ENCODE results near the gene PNLIPRP1. TPM values are rescaled to one million over a fixed set of nuclear protein-coding genes. Genes with fewer than 3 reads are reported as not detected.

The PNLIPRP1 gene
- total RNA-seq, 1 donor from 2014 or later = not detected

DNA sequence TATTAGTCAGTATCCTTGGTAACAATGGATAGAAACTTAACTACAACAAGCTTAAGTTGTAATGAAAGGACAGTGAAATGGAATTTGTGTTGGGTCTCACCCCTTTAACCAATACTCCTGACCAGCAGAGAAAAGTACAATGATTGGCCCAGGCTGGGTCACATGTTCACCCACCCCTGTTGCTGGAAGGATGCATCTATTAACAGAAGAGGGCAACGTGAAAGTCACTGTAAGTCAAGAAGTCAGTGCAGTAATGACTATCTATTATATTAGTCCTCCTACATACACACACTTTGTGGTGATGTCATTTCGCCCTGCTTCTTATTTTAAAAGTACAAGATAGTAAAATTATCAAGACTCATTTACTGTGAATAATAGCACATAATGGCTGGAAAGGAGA is 46.2 kb downstream of the PNLIPRP1 start:
- peaks cover 2% of the 10 kb centered on the region for H3K36me3 Mint-ChIP-seq (ENCODE audit: low read depth)
- DNase-seq (ENCODE audit: low spot score) = no peak
- H3K27me3 Mint-ChIP-seq (ENCODE audit: low read depth) = peaks cover 15% of the 10 kb centered on the region
- TF ChIP-seq, protein P1, sequence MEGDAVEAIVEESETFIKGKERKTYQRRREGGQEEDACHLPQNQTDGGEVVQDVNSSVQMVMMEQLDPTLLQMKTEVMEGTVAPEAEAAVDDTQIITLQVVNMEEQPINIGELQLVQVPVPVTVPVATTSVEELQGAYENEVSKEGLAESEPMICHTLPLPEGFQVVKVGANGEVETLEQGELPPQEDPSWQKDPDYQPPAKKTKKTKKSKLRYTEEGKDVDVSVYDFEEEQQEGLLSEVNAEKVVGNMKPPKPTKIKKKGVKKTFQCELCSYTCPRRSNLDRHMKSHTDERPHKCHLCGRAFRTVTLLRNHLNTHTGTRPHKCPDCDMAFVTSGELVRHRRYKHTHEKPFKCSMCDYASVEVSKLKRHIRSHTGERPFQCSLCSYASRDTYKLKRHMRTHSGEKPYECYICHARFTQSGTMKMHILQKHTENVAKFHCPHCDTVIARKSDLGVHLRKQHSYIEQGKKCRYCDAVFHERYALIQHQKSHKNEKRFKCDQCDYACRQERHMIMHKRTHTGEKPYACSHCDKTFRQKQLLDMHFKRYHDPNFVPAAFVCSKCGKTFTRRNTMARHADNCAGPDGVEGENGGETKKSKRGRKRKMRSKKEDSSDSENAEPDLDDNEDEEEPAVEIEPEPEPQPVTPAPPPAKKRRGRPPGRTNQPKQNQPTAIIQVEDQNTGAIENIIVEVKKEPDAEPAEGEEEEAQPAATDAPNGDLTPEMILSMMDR (IDR thresholded peaks at IDR 0.05) = no peak
- H3K9me3 Mint-ChIP-seq (ENCODE audit: low read depth) = peaks cover 10% of the 10 kb centered on the region
- H3K27ac Mint-ChIP-seq (ENCODE audit: unreplicated experiment) = no peak overlapping the region
- no peaks in the 10 kb centered on the region for H3K4me1 Mint-ChIP-seq (ENCODE audit: low read depth)
- H3K4me3 Mint-ChIP-seq (ENCODE audit: unreplicated experiment) = no peak overlapping the region

DNA sequence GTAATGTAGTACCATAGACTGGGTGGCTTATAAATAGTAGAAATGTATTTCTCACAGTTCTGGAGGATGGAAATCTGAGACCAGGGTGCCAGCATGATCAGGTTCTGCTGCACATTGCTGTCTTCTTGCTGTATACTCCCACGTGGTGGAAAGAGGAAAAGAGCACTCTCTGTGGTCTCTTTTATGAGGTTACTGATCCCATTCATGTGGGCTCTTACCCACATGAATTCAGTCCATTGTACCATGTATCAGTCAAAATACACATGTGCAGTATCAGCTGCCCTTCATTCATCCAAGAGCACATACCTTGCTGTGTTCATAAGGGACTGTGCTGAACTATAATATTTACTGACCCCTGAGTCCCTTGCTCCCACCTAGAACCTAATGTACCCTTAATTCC is 47.1 kb downstream of the PNLIPRP1 start:
- H3K36me3 Mint-ChIP-seq (ENCODE audit: low read depth) = peaks cover 2% of the 10 kb centered on the region
- peaks cover 2% of the 10 kb centered on the region for H3K4me1 Mint-ChIP-seq (ENCODE audit: low read depth)
- no peak overlapping the region for H3K4me3 Mint-ChIP-seq (ENCODE audit: unreplicated experiment)
- peaks cover 19% of the 10 kb centered on the region for H3K27me3 Mint-ChIP-seq (ENCODE audit: low read depth)
- no peak overlapping the region for H3K27ac Mint-ChIP-seq (ENCODE audit: unreplicated experiment)
- TF ChIP-seq, protein P1 (IDR thresholded peaks at IDR 0.05) = no peak
- peaks cover 10% of the 10 kb centered on the region for H3K9me3 Mint-ChIP-seq (ENCODE audit: low read depth)
- DNase-seq (ENCODE audit: low spot score) = no peak

DNA sequence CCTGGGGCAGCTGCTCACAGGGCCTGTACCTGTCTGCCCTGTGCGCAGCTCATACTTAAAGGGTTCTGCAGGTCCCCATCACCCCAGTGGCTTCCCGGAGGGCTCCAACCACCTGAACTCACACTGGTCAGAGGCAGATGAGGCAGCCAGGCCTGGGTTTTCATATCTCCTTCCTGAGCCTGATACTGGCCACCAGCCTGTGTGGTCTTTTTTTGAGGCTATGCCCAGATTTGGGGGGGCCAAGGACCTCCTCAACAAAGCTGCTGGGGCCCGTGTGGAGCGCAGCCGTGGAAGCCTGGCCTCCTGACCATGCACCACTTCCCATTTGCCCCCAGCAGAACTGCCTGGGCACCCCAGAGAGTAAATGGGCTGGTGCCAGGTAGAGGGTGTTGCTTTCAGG is 55.7 kb downstream of the PNLIPRP1 start:
- no peak overlapping the region for H3K4me3 Mint-ChIP-seq (ENCODE audit: unreplicated experiment)
- TF ChIP-seq, protein P1 (IDR thresholded peaks at IDR 0.05) = no peak
- no peak for DNase-seq (ENCODE audit: low spot score)
- peaks cover 27% of the 10 kb centered on the region for H3K9me3 Mint-ChIP-seq (ENCODE audit: low read depth)
- no peak overlapping the region for H3K27ac Mint-ChIP-seq (ENCODE audit: unreplicated experiment)
- H3K4me1 Mint-ChIP-seq (ENCODE audit: low read depth) = peaks cover 4% of the 10 kb centered on the region
- H3K36me3 Mint-ChIP-seq (ENCODE audit: low read depth) = peaks cover 2% of the 10 kb centered on the region
- peaks cover 12% of the 10 kb centered on the region for H3K27me3 Mint-ChIP-seq (ENCODE audit: low read depth)

DNA sequence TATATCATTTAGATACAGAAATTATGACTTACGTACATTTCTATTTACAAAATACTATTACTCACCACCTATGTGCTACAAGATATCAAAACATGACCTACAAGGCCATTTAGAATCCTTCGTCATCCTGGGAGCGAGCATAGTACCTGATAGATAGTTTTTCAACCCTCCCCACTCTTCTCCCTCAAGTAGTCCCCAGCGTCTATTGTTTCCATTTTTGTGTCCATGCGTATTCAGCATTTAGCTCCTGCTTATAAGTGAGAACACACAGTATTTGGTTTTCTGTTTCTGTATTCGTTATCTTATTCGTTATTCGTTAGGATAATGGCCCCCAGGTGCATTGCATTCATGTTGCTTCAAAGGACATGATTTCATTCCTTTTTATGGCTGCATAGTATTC is 58.1 kb downstream of the PNLIPRP1 start:
- no peaks in the 10 kb centered on the region for H3K4me1 Mint-ChIP-seq (ENCODE audit: low read depth)

DNA sequence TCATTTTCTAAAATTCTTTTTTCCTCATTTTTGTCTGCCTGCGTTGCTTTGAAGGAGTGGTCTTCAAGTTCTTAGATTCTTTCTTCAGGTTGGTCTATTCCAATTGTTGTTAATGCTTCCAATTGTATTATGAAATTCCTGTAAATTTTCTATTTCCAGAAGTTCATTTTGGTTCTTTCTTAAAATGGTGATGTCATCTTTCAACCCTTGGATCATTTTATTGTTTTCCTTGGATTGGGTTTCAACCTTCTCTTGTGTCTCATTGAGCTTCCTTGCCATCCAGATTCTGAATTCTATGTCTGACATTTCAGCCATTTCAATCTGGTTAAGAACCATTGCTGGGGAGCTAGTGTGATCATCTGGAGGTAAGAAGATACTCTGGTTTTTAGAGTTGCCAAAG is 63.1 kb downstream of the PNLIPRP1 start:
- DNase-seq (ENCODE audit: low spot score) = no peak
- Mint-ChIP-seq H3K36me3 (ENCODE audit: low read depth) (peaks cover 2% of the 10 kb centered on the region), H3K27ac (ENCODE audit: unreplicated experiment) (no peak overlapping the region), H3K4me1 (ENCODE audit: low read depth) (no peaks in the 10 kb centered on the region), H3K27me3 (ENCODE audit: low read depth) (peaks cover 11% of the 10 kb centered on the region), H3K4me3 (ENCODE audit: unreplicated experiment) (no peak overlapping the region), H3K9me3 (ENCODE audit: low read depth) (peaks cover 28% of the 10 kb centered on the region)
- TF ChIP-seq, protein P1 (IDR thresholded peaks at IDR 0.05) = no peak

More for the DNA sequence above, 58.1 kb downstream of the PNLIPRP1 start:
- DNase-seq (ENCODE audit: low spot score) = no peak
- Mint-ChIP-seq H3K27ac (ENCODE audit: unreplicated experiment) (no peak overlapping the region), H3K27me3 (ENCODE audit: low read depth) (peaks cover 13% of the 10 kb centered on the region), H3K4me3 (ENCODE audit: unreplicated experiment) (no peak overlapping the region), H3K9me3 (ENCODE audit: low read depth) (peaks cover 29% of the 10 kb centered on the region), H3K36me3 (ENCODE audit: low read depth) (peaks cover 2% of the 10 kb centered on the region)
- TF ChIP-seq, protein P1 (IDR thresholded peaks at IDR 0.05) = no peak
